ENCODE data around the gene BBIP1. TPM values are rescaled to one million over a fixed set of nuclear protein-coding genes. Genes with fewer than 3 reads are reported as not detected.

The BBIP1 gene
- total RNA-seq, 2 donors from 2014 or later, result 18.2 to 23.1 TPM

DNA sequence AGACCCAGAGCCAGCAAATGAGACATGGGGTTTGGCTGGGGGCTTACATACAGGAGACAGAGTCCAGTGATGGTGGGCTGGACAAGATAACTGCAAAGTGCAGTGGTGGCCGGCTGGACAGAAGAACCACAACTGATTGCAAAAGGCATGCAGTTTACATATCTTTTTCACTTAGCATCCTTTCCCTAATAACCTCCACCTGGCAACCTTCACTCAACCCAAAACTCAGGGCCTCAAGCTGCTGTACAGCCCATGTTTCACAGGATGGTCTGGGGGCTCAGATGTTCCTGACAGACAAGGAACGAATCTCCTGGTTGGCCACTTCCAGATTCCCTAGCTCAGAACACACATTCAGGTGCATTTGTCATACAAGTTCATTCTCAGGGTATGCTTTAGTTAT lies 55.0 kb downstream of the BBIP1 start:
- DNase-seq (ENCODE audit: low spot score), result no peak
- Histone ChIP-seq H3K4me1 (peaks cover 0 to 42% of the 10 kb centered on the region in 2 donors), H3K36me3 (no peaks in the 10 kb centered on the region), H3K27ac (no peak overlapping the region), H3K27me3 (no peaks in the 10 kb centered on the region), H3K4me3 (no peak overlapping the region), H3K9me3 (no peaks in the 10 kb centered on the region)
- TF ChIP-seq, protein P1, sequence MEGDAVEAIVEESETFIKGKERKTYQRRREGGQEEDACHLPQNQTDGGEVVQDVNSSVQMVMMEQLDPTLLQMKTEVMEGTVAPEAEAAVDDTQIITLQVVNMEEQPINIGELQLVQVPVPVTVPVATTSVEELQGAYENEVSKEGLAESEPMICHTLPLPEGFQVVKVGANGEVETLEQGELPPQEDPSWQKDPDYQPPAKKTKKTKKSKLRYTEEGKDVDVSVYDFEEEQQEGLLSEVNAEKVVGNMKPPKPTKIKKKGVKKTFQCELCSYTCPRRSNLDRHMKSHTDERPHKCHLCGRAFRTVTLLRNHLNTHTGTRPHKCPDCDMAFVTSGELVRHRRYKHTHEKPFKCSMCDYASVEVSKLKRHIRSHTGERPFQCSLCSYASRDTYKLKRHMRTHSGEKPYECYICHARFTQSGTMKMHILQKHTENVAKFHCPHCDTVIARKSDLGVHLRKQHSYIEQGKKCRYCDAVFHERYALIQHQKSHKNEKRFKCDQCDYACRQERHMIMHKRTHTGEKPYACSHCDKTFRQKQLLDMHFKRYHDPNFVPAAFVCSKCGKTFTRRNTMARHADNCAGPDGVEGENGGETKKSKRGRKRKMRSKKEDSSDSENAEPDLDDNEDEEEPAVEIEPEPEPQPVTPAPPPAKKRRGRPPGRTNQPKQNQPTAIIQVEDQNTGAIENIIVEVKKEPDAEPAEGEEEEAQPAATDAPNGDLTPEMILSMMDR (IDR thresholded peaks at IDR 0.05), result no peak

DNA sequence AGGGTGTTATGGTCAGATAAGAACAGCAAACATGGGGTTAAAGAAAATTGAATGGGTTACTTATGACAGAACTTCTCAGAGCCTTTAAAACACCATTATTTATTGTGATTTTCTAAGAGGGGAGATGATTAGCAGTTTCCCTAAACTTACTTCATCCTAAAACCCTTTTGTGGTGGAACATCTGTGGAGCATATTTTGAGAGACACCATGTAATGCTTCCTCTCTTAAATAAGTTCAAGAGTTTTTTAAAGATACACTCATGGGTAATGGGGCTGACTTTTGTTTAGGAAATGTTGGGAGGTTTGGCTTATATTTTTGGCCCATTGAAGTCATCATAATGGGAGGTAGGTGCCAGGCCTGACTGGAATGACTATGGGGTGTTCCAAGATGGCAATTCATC lies 55.6 kb downstream of the BBIP1 start:
- H3K36me3 ChIP-seq, result no peaks in the 10 kb centered on the region
- no peaks in the 10 kb centered on the region for H3K9me3 ChIP-seq
- no peak for DNase-seq (ENCODE audit: low spot score)
- no peak overlapping the region for H3K4me3 ChIP-seq
- TF ChIP-seq, protein P1 (IDR thresholded peaks at IDR 0.05), result no peak
- no peaks in the 10 kb centered on the region for H3K27me3 ChIP-seq
- H3K27ac ChIP-seq, result no peak overlapping the region
- peaks cover 0 to 46% of the 10 kb centered on the region in 2 donors for H3K4me1 ChIP-seq

DNA sequence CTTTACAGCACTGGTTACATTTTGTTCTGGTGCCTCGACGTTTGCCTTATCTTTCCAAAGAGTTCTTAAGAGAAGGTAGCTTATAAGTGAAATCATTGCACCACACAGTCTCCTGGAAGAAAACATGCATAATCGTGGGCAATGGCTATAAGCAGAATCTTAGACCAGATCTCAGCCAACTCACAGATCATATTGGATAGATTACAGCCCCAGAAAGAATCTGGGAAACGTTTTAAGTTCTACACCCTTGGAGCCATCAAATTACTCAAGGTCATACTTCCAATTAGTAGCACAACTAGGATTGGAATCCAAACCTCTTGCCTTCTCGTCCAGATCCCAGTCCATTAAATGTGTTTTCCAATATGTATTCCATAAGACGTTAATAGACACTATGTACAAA lies 56.0 kb downstream of the BBIP1 start:
- H3K27me3 ChIP-seq, result no peaks in the 10 kb centered on the region
- DNase-seq (ENCODE audit: low spot score), result no peak
- no peaks in the 10 kb centered on the region for H3K9me3 ChIP-seq
- no peak overlapping the region for H3K4me3 ChIP-seq
- H3K4me1 ChIP-seq, result peaks cover 0 to 50% of the 10 kb centered on the region in 2 donors
- H3K36me3 ChIP-seq, result no peaks in the 10 kb centered on the region
- no peak overlapping the region for H3K27ac ChIP-seq
- TF ChIP-seq, protein P1 (IDR thresholded peaks at IDR 0.05), result no peak

DNA sequence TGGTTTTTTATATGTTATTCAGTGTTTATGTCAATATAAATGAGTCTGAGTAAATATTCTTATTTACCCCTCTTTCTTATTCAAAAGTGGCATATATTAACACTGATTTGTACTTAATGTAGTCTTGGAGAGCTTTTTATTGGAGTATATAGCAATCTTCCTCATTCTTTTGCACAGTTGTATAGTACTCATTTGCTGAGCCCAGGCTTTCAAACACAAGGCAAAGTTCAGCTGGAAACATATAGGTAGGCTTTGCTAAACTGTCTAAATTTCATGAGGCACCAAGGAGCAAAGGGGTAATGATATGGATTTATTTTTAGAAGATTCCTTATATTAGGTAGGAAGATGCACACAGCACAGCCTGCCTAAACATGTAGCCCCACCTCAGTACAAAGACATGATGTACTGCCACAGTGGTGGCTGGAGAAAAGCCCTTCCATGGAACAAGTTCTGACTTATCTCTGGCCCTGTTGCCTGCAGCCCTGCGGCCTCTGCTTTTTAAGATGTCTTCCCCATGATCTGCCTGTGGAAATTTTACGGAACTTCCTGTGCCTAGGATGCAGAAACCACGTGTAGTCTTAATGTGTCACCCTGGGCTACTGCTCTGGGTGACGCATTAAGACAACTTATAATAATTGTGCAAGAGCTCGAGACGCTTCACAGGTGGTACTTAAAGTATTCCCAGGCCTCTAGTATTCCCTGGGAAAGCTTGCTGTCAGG lies 56.9 kb downstream of the BBIP1 start:
- TF ChIP-seq, protein P1 (IDR thresholded peaks at IDR 0.05), result no peak
- Histone ChIP-seq H3K4me3 (no peak overlapping the region), H3K27me3 (no peaks in the 10 kb centered on the region), H3K27ac (no peak overlapping the region), H3K36me3 (no peaks in the 10 kb centered on the region), H3K9me3 (no peaks in the 10 kb centered on the region), H3K4me1 (peaks cover 0 to 59% of the 10 kb centered on the region in 2 donors)
- DNase-seq (ENCODE audit: low spot score), result peak; percentile 56

DNA sequence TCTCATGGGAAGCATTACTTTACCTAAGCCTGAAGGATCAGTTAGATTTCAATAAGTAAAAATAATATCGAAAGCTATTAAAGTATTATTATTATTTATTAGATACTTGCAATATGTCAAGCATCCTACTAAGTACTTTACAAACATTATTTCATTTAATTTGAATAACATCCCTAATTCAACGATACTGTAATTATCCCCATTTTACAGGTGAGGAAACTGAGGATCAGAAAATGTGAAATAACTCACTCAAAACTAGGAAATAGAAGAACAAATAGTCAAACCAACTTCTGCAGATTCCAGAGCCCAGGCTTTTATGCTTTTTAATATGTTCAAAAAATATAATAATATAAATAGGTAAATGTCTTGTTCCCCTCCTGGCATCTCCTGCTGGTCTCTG lies 57.5 kb downstream of the BBIP1 start:
- no peaks in the 10 kb centered on the region for H3K9me3 ChIP-seq
- DNase-seq (ENCODE audit: low spot score), result no peak
- H3K4me1 ChIP-seq, result peaks cover 0 to 59% of the 10 kb centered on the region in 2 donors
- H3K4me3 ChIP-seq, result no peak overlapping the region
- H3K27me3 ChIP-seq, result no peaks in the 10 kb centered on the region
- no peaks in the 10 kb centered on the region for H3K36me3 ChIP-seq
- no peak overlapping the region for H3K27ac ChIP-seq
- TF ChIP-seq, protein P1 (IDR thresholded peaks at IDR 0.05), result no peak

All from right atrium auricular region (tissue), 2 donors.